HuH-7.5 (cell line): ENCODE data around the gene ATF1.
"Not testable (repeated sequence)": the region's sequence is repeated elsewhere in the genome, so short reads cannot be mapped to it uniquely, and the experiment has no call there.

ENCODE experiments used
- DNase-seq: peaks from one replicate; pipeline ENCODE4 v3.0.0; 2011; ENCODE audit warnings: low spot score

Gene ATF1

GRCh38 chr12:50862316-50862715 lies 98.4 kb downstream of the ATF1 start:
- DNase-seq = no peak

- no peak for DNase-seq
These were observed 101.4 kb downstream of the ATF1 start for GRCh38 chr12:50865266-50865665.

GRCh38 chr12:50868881-50869280 lies 105.0 kb downstream of the ATF1 start:
- DNase-seq = not testable (repeated sequence)
